Liver (tissue), 9 donors: Measurements from ENCODE around the gene OR6K3. TPM values are rescaled to one million over a fixed set of nuclear protein-coding genes. Genes with fewer than 3 reads are reported as not detected.

ENCODE experiments used
- DNase-seq: peaks from one replicate; pipeline ENCODE4 v3.0.0-alpha.2; 2017; ENCODE audit warnings: low spot score
- H3K27ac ChIP-seq, 2 donors: one replicate each; pipeline ENCODE4 v1.7.0; 2013; ENCODE audit warnings: inconsistent platforms in 2 of 2, low read length in 2 of 2, control low read depth in 1 of 2, low read depth in 1 of 2, mild to moderate bottlenecking in 1 of 2
- H3K27me3 ChIP-seq, 4 donors: one replicate each; pipeline versions ENCODE4 v1.6.1 to v1.7.0; 2013; ENCODE audit warnings: low read length in 3 of 4, inconsistent platforms in 1 of 4, mild to moderate bottlenecking in 1 of 4, moderate library complexity in 1 of 4; ENCODE audit not compliant: control insufficient read depth in 4 of 4, insufficient read depth in 4 of 4
- H3K36me3 ChIP-seq, 4 donors: one replicate each; pipeline versions ENCODE4 v1.6.1 to v1.7.0; 2013; ENCODE audit warnings: low read length in 3 of 4, mild to moderate bottlenecking in 3 of 4, low read depth in 1 of 4, moderate library complexity in 1 of 4; ENCODE audit not compliant: control insufficient read depth in 4 of 4, insufficient read depth in 3 of 4
- H3K4me1 ChIP-seq, 4 donors: one replicate each; pipeline versions ENCODE4 v1.6.1 to v1.7.0; 2013; ENCODE audit warnings: low read length in 3 of 4, mild to moderate bottlenecking in 3 of 4, moderate library complexity in 1 of 4; ENCODE audit not compliant: control insufficient read depth in 4 of 4, insufficient read depth in 4 of 4
- H3K4me3 ChIP-seq, 3 donors: one replicate each; pipeline versions ENCODE4 v1.6.1 to v1.7.0; 2013; ENCODE audit warnings: low read length in 3 of 3, control low read depth in 1 of 3, low read depth in 1 of 3, mild to moderate bottlenecking in 1 of 3
- H3K9ac ChIP-seq, 2 donors: one replicate each; pipeline ENCODE4 v1.7.0; 2013; ENCODE audit warnings: low read length in 2 of 2, mild to moderate bottlenecking in 2 of 2, moderate library complexity in 2 of 2, control low read depth in 1 of 2, low read depth in 1 of 2
- H3K9me3 ChIP-seq, 4 donors: one replicate each; pipeline versions ENCODE4 v1.6.1 to v1.7.0; 2013; ENCODE audit warnings: low read length in 3 of 4; ENCODE audit not compliant: control insufficient read depth in 4 of 4
- ATF3 ChIP-seq: IDR thresholded peaks from 2 replicates; pipeline ENCODE4 v1.6.1; 2016; ENCODE audit warnings: antibody characterized with exemption
- CTCF ChIP-seq: fragments of 150-350 bp; IDR thresholded peaks from 2 replicates; pipeline ENCODE4 v1.5.1; 2017; ENCODE audit warnings: improper control_type of control experiment, low read depth, low read length; ENCODE audit not compliant: missing input control
- EGR1 ChIP-seq, 2 donors: IDR thresholded peaks; 2 replicates each; pipeline ENCODE4 v1.6.1; 2016 to 2018; ENCODE audit warnings: antibody characterized with exemption in 2 of 2, low read depth in 2 of 2
- FOXA1 ChIP-seq: IDR thresholded peaks from 2 replicates; pipeline ENCODE4 v1.6.1; 2016; ENCODE audit warnings: antibody characterized with exemption
- FOXA2 ChIP-seq: IDR thresholded peaks from 2 replicates; pipeline ENCODE4 v1.6.1; 2016; ENCODE audit warnings: antibody characterized with exemption
- GABPA ChIP-seq, 2 donors: IDR thresholded peaks in 1 of 2; conservative IDR thresholded peaks in 1 of 2; 2 replicates each; pipeline ENCODE4 v1.6.1; 2016; ENCODE audit warnings: antibody characterized with exemption in 2 of 2, mild to moderate bottlenecking in 1 of 2, moderate library complexity in 1 of 2
- HNF4A ChIP-seq, 2 donors: conservative IDR thresholded peaks; 2 replicates each; pipeline ENCODE4 v1.6.1; 2016; ENCODE audit warnings: antibody characterized with exemption in 2 of 2, mild to moderate bottlenecking in 2 of 2
- HNF4G ChIP-seq: IDR thresholded peaks from 2 replicates; pipeline ENCODE4 v1.6.1; 2016; ENCODE audit warnings: antibody characterized with exemption
- JUND ChIP-seq, 2 donors: IDR thresholded peaks; 2 replicates each; pipeline ENCODE4 v1.6.1; 2016; ENCODE audit warnings: antibody characterized with exemption in 2 of 2
- MAX ChIP-seq: IDR thresholded peaks from 2 replicates; pipeline ENCODE4 v1.6.1; 2016; ENCODE audit warnings: antibody characterized with exemption
- NR2F2 ChIP-seq: IDR thresholded peaks from 2 replicates; pipeline ENCODE4 v1.6.1; 2016; ENCODE audit warnings: antibody characterized with exemption
- RAD21 ChIP-seq, 2 donors: IDR thresholded peaks; 2 replicates each; pipeline ENCODE4 v1.6.1; 2016; ENCODE audit warnings: antibody characterized with exemption in 2 of 2, mild to moderate bottlenecking in 2 of 2
- REST ChIP-seq: IDR thresholded peaks from 2 replicates; pipeline ENCODE4 v1.6.1; 2016; ENCODE audit warnings: antibody characterized with exemption, mild to moderate bottlenecking
- RXRA ChIP-seq, 2 donors: IDR thresholded peaks; 2 replicates each; pipeline ENCODE4 v1.6.1; 2017 to 2018; ENCODE audit warnings: antibody characterized with exemption in 2 of 2, mild to moderate bottlenecking in 1 of 2
- SP1 ChIP-seq: IDR thresholded peaks from 2 replicates; pipeline ENCODE4 v1.6.1; 2018; ENCODE audit warnings: antibody characterized with exemption, mild to moderate bottlenecking
- TAF1 ChIP-seq: conservative IDR thresholded peaks from 2 replicates; pipeline ENCODE4 v1.6.1; 2016; ENCODE audit warnings: antibody characterized with exemption, mild to moderate bottlenecking
- YY1 ChIP-seq: IDR thresholded peaks from 2 replicates; pipeline ENCODE4 v1.6.1; 2016; ENCODE audit warnings: antibody characterized with exemption, mild to moderate bottlenecking
- ZBTB33 ChIP-seq: IDR thresholded peaks from 2 replicates; pipeline ENCODE4 v1.6.1; 2016; ENCODE audit warnings: antibody characterized with exemption
- WGBS: extraction: QIAGEN DNeasy Blood & Tissue Kit; methylation state at CpG from one replicate; pipeline ENCODE4 v1.1.7; 2013; 5-methylcytosine and 5-hydroxymethylcytosine counted together
- polyA plus RNA-seq, 2 donors: library from polyadenylated mRNA; stranded (reverse) in 1 of 2; unstranded in 1 of 2; fragments of 200-250 nt in 1 of 2; fragments of >200 nt in 1 of 2; fragmentation: Nextera tagmentation in 1 of 2; extraction: Ambion mirVana in 1 of 2; gene quantifications; one replicate each; pipeline versions ENCODE4 v1.2.1 to v1.2.3, GENCODE V29; 2013 to 2015
- total RNA-seq, 2 donors: library from RNA; depleted of rRNA; stranded (reverse); fragments of >200 nt; gene quantifications; one replicate each; pipeline ENCODE4 v1.2.3, GENCODE V29; 2014
- donor health status: healthy.
- donor health status: healthy.
- donor health status: healthy.
- donor health status: healthy.
- donor health status: healthy.

Gene OR6K3
- total and polyA plus RNA-seq, 4 donors = 0.19 TPM; not detected in 3

- WGBS = 85% methylated on average over 5 of the region's 5 CpGs
Measured at GRCh38 chr1:158724442-158724841, 3.9 kb upstream of the OR6K3 start.

GRCh38 chr1:158719664-158720063 lies 856 bp downstream of the OR6K3 start:
- Histone ChIP-seq H3K4me1 (no peaks in the 10 kb centered on the region), H3K4me3 (no peak overlapping the region), H3K9ac (no peak overlapping the region), H3K9me3 (no peaks in the 10 kb centered on the region), H3K27ac (no peak overlapping the region), H3K36me3 (no peaks in the 10 kb centered on the region), H3K27me3 (peaks cover 0 to 3% (median 0%) of the 10 kb centered on the region in 4 donors)
- 63% methylated on average over 3 of the region's 3 CpGs for WGBS
- no peak for DNase-seq
- no peak for TF ChIP-seq ZBTB33
- no peak for TF ChIP-seq ATF3
- no peak for TF ChIP-seq RXRA (IDR thresholded peaks at IDR 0.05)

More at GRCh38 chr1:158724442-158724841, 3.9 kb upstream of the OR6K3 start:
- DNase-seq = no peak
- Histone ChIP-seq H3K9ac (no peak overlapping the region), H3K4me3 (no peak overlapping the region), H3K36me3 (no peaks in the 10 kb centered on the region), H3K9me3 (no peaks in the 10 kb centered on the region), H3K27me3 (peaks cover 0 to 3% (median 0%) of the 10 kb centered on the region in 4 donors), H3K27ac (no peak overlapping the region), H3K4me1 (no peaks in the 10 kb centered on the region)
- TF ChIP-seq YY1 (no peak), SP1 (no peak), GABPA (IDR thresholded peaks at IDR 0.05 in 1 of 2, conservative IDR thresholded peaks at IDR 0.05 in 1 of 2) (no peak)

GRCh38 chr1:158717344-158717743 lies 3.2 kb downstream of the OR6K3 start:
- Histone ChIP-seq H3K36me3 (no peaks in the 10 kb centered on the region), H3K27ac (no peak overlapping the region), H3K27me3 (peaks cover 0 to 3% (median 1%) of the 10 kb centered on the region in 4 donors), H3K4me1 (no peaks in the 10 kb centered on the region), H3K4me3 (no peak overlapping the region), H3K9ac (no peak overlapping the region), H3K9me3 (no peaks in the 10 kb centered on the region)
- no peak for TF ChIP-seq MAX
- no peak for TF ChIP-seq EGR1 (IDR thresholded peaks at IDR 0.05; ENCODE audit: low read depth in 2 of 2)
- no peak for TF ChIP-seq HNF4A (conservative IDR thresholded peaks at IDR 0.05)
- TF ChIP-seq FOXA2 = no peak
- no peak for TF ChIP-seq CTCF
- no peak for TF ChIP-seq RXRA (IDR thresholded peaks at IDR 0.05)
- TF ChIP-seq YY1 = no peak
- TF ChIP-seq RAD21 (IDR thresholded peaks at IDR 0.05) = no peak
- no peak for TF ChIP-seq JUND (IDR thresholded peaks at IDR 0.05)
- no peak for TF ChIP-seq GABPA (IDR thresholded peaks at IDR 0.05 in 1 of 2, conservative IDR thresholded peaks at IDR 0.05 in 1 of 2)
- TF ChIP-seq HNF4G = no peak
- TF ChIP-seq NR2F2 = no peak
- no peak for TF ChIP-seq REST
- TF ChIP-seq ZBTB33 = no peak
- no peak for TF ChIP-seq SP1
- no peak for TF ChIP-seq TAF1
- no peak for TF ChIP-seq FOXA1
- no peak for TF ChIP-seq ATF3
- no peak for DNase-seq
- WGBS = 72% methylated on average over 6 of the region's 6 CpGs
